SU-DHL-6 (cell line): Measurements from ENCODE around the gene NCOA3.

Source experiments
- H2AFZ ChIP-seq: fragments of 200-600 bp; sonication (generic); 2 replicates; pipeline ENCODE4 v1.6.1; 2014; ENCODE audit warnings: low read depth, mild to moderate bottlenecking, moderate library complexity, mixed read lengths, antibody characterized with exemption, low read length; ENCODE audit not compliant: severe bottlenecking
- H3F3A ChIP-seq: fragments of 200-600 bp; shearing (Covaris generic); 2 replicates; pipeline ENCODE4 v1.6.0; 2016; ENCODE audit warnings: antibody characterized with exemption, mild to moderate bottlenecking; ENCODE audit not compliant: insufficient read depth
- H3K27ac ChIP-seq: fragments of 200-600 bp; sonication (generic); 2 replicates; pipeline ENCODE4 v1.5.1; 2016; ENCODE audit warnings: low read depth, mild to moderate bottlenecking, low read length, moderate library complexity, mixed read lengths
- H3K27me3 ChIP-seq: fragments of 200-600 bp; sonication (generic), shearing (Covaris generic); 2 replicates; pipeline ENCODE4 v1.6.0; 2014; ENCODE audit warnings: mild to moderate bottlenecking, low read length
- H3K36me3 ChIP-seq: fragments of 200-600 bp; sonication (generic); 2 replicates; pipeline ENCODE4 v1.6.1; 2014; ENCODE audit warnings: mild to moderate bottlenecking, low read length, mixed read lengths
- H3K4me2 ChIP-seq: fragments of 300-600, 200-600 bp; shearing (Covaris generic), sonication (generic); 2 replicates; pipeline ENCODE4 v1.6.0; 2014; ENCODE audit warnings: low read length, low read depth, mild to moderate bottlenecking; ENCODE audit not compliant: poor library complexity, severe bottlenecking
- H3K4me3 ChIP-seq: fragments of 200-600 bp; sonication (generic); 2 replicates; pipeline ENCODE4 v1.5.1; 2014; ENCODE audit warnings: antibody characterized with exemption, low read length, mild to moderate bottlenecking, mixed read lengths; ENCODE audit not compliant: insufficient read depth, poor library complexity, severe bottlenecking
- H3K79me2 ChIP-seq: fragments of 200-600 bp; sonication (generic); 2 replicates; pipeline ENCODE4 v1.6.1; 2014; ENCODE audit warnings: mild to moderate bottlenecking, low read length, moderate library complexity; ENCODE audit not compliant: insufficient read depth
- H3K9ac ChIP-seq: fragments of 200-600 bp; sonication (generic); 2 replicates; pipeline ENCODE4 v1.7.0; 2014; ENCODE audit warnings: mild to moderate bottlenecking, low read length
- H3K9me2 ChIP-seq: fragments of 200-600 bp; sonication (generic); replicated peaks from 2 replicates; pipeline ENCODE4 v1.6.1; 2014; ENCODE audit warnings: low read length; ENCODE audit not compliant: insufficient read depth
- H3K9me3 ChIP-seq: fragments of 200-600 bp; sonication (generic); 2 replicates; pipeline ENCODE4 v1.6.1; 2014; ENCODE audit warnings: low read length, mixed read lengths; ENCODE audit not compliant: insufficient read depth
- H4K20me1 ChIP-seq: fragments of 200-600 bp; sonication (generic); 2 replicates; pipeline ENCODE4 v1.6.1; 2014; ENCODE audit warnings: low read depth, mild to moderate bottlenecking, antibody characterized with exemption, low read length, moderate library complexity, mixed read lengths
- CTCF ChIP-seq: fragments of 200-600 bp; sonication (generic); IDR thresholded peaks from one replicate; pipeline ENCODE4 v1.5.1; 2017; ENCODE audit warnings: antibody characterized with exemption, mild to moderate bottlenecking, low read length, moderate library complexity; ENCODE audit not compliant: insufficient read depth, poor library complexity, severe bottlenecking
- EZH2phosphoT487 ChIP-seq: fragments of 200-600 bp; sonication (generic), shearing (Covaris generic); conservative IDR thresholded peaks from 2 replicates; pipeline ENCODE4 v1.6.1; 2018; ENCODE audit warnings: mild to moderate bottlenecking, antibody characterized with exemption, low read length, moderate library complexity, mixed read lengths

The NCOA3 gene

GRCh38 chr20:47480705-47481104 lies 21.0 kb upstream of the NCOA3 start:
- no peaks in the 10 kb centered on the region for H3K9me2 ChIP-seq
- H3K9ac ChIP-seq, result no peak overlapping the region
- no peaks in the 10 kb centered on the region for H3K27me3 ChIP-seq
- no peaks in the 10 kb centered on the region for H3K36me3 ChIP-seq
- H3F3A ChIP-seq, result peaks cover 55% of the 10 kb centered on the region
- peak overlapping the region; percentile 98 for H3K27ac ChIP-seq
- TF ChIP-seq CTCF (no peak), EZH2phosphoT487 (no peak)
- no peaks in the 10 kb centered on the region; the same call in 1 of the 2 replicates for H3K79me2 ChIP-seq
- H4K20me1 ChIP-seq, result no peaks in the 10 kb centered on the region
- no peaks in the 10 kb centered on the region for H3K9me3 ChIP-seq
- no peak overlapping the region for H3K4me3 ChIP-seq
- no peak overlapping the region for H3K4me2 ChIP-seq
- no peak overlapping the region for H2AFZ ChIP-seq

- H2AFZ ChIP-seq, result no peak overlapping the region
- H3K9ac ChIP-seq, result peak overlapping the region; percentile 24
- H3F3A ChIP-seq, result peaks cover 52% of the 10 kb centered on the region
- no peak for TF ChIP-seq EZH2phosphoT487
- TF ChIP-seq CTCF, result no peak
- no peaks in the 10 kb centered on the region for H3K27me3 ChIP-seq
- no peaks in the 10 kb centered on the region for H3K9me3 ChIP-seq
- H3K4me3 ChIP-seq, result no peak overlapping the region
- no peaks in the 10 kb centered on the region for H3K9me2 ChIP-seq
- H3K27ac ChIP-seq, result peak overlapping the region; percentile 98
- H4K20me1 ChIP-seq, result no peaks in the 10 kb centered on the region
- no peaks in the 10 kb centered on the region for H3K36me3 ChIP-seq
- H3K79me2 ChIP-seq, result no peaks in the 10 kb centered on the region; the same call in 1 of the 2 replicates
- H3K4me2 ChIP-seq, result peak overlapping the region; percentile 44
Measured at GRCh38 chr20:47481330-47482216, 20.1 kb upstream of the NCOA3 start.

- TF ChIP-seq CTCF (no peak), EZH2phosphoT487 (no peak)
- Histone ChIP-seq H3K4me2 (peak overlapping the region; percentile 64), H3K4me3 (no peak overlapping the region)
Measured at GRCh38 chr20:47482705-47483104, 19.0 kb upstream of the NCOA3 start.

More at GRCh38 chr20:47482705-47483104, 19.0 kb upstream of the NCOA3 start:
- H3K9me2 ChIP-seq, result no peaks in the 10 kb centered on the region
- peak overlapping the region; percentile 98 for H3K27ac ChIP-seq
- no peak overlapping the region for H2AFZ ChIP-seq
- no peaks in the 10 kb centered on the region for H3K36me3 ChIP-seq
- no peaks in the 10 kb centered on the region; the same call in 1 of the 2 replicates for H3K79me2 ChIP-seq
- no peaks in the 10 kb centered on the region for H4K20me1 ChIP-seq
- H3F3A ChIP-seq, result peaks cover 60% of the 10 kb centered on the region
- H3K9ac ChIP-seq, result peak overlapping the region; percentile 39
- H3K27me3 ChIP-seq, result no peaks in the 10 kb centered on the region
- H3K9me3 ChIP-seq, result no peaks in the 10 kb centered on the region
